ENCODE measurements around the gene PRKAR1A.
"Not testable (repeated sequence)": the region's sequence is repeated elsewhere in the genome, so short reads cannot be mapped to it uniquely, and the experiment has no call there.

PRKAR1A gene

DNA sequence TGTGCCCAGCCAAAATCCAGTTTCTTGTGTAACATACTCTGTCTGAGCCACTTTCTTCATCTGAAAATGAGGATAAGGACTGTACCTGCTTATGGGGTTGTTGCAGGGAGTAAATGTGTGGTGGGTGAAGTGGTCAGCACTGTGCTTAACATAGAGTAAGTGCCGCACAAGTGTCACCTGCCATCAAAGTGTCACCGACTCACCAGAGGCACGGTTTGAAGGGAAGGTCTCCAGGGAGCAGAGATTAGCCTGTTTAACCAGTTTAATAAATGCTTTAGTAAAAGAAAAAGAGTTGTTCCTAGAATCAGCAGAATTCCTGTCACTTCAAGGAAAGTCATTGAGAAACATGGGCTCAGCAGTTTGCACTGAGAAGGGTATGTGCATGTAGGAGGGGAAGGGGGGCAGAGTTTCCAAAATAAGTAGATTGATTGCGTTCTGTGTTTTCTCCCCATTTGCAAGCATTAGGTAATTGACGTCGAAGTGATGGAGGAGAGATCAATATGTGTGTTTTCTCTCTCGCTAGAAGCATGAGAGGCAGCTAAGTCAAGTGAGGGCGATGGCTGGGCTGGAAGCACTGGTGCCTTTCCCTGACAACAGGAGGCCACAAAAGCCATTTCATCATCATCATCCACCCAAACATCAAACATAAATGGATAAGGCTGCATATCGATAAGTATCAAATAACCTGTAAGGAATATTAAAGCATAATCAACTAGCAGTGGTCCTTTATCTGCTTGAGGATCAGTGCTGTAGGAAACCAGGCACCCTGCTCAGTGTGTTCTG, 69.8 kb downstream of the PRKAR1A start:
- FAIRE-seq: no peak

GRCh38 chr17:68582867-68583266, 70.6 kb downstream of the PRKAR1A start:
- not testable (repeated sequence) for FAIRE-seq

- no peak for FAIRE-seq
These were observed 72.5 kb downstream of the PRKAR1A start for GRCh38 chr17:68584581-68585303.

- FAIRE-seq: no peak
These were observed 73.4 kb downstream of the PRKAR1A start for GRCh38 chr17:68585643-68586042.

GRCh38 chr17:68587026-68587425, 74.8 kb downstream of the PRKAR1A start:
- no peak for FAIRE-seq

DNA sequence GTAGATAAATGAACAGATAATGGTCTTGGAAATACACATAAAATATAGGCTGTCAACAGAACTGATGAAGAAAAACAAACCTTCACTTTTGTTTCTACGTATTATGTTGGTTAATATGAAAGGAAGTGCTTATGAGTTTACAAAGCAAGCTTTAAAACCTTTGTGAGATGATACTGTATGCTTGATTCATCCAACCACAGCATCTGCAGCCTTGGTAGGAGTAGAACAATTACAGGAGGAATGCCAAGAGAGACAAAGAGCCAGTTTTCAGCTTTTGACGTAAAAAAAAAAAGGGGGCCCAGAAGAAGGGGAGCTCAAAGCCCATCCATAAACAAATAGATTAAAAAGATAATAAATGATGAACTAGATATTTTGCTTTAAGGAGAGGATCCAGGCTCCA, 75.6 kb downstream of the PRKAR1A start:
- FAIRE-seq: no peak

DNA sequence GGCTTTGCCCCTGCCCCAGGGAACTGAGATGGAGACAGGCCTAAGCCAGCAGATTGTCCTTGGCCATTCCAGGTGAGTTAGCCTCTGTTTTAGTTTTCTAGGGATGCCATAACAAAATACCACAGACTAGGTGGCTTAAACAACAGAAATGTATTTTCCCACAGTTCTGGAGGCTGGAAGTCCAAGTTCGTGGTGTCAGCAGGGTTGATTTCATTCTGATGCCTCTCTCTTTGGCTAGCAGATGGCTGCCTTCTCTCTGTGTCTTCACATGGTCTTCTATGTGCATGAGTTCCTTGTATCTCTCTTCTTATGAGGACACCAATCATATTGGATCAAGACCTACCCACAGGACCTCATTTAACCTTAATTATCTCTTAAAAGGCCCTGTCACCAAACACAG, 76.1 kb downstream of the PRKAR1A start:
- FAIRE-seq: no peak

DNA sequence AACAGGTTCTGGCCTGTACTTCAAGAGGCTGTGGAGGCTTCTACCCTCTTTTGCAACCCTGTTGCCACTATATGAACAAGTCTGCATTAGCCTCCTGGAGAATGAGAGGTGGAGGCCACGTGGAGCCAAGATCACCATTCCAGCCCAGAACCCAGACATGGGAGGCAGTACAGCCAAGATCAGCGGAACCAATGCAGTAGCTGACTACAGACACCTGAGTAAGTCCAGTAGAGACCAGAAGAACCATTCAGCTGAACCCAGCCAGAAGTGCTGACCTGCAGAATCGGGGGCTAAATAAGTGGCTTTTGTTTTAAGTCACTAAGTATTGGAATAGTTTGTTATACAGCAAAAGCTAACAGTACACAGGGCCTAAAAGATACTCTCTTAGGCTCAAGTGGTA, 76.9 kb downstream of the PRKAR1A start:
- no peak for FAIRE-seq

DNA sequence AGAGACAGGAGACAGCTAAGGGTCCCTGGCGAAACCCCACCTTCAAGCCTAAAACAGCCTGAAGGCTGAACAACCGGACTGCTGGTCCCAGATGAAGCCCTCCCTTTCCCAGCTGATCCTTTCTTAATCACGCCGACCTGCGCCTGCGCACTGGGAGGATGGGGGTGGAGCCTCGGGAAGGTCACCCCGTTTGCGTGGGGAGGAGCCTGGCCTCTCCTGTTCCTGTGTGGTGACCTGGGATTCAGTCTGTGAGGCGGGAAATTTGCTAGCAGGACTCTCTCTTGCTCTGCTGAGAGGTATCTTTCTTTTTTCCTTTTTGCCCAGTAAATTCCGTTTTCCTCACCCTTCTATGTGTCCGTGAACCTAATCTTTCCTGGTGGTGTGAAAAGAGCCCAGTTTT, 79.4 kb downstream of the PRKAR1A start:
- FAIRE-seq: no peak

GRCh38 chr17:68592009-68592408, 79.8 kb downstream of the PRKAR1A start:
- no peak for FAIRE-seq

DNA sequence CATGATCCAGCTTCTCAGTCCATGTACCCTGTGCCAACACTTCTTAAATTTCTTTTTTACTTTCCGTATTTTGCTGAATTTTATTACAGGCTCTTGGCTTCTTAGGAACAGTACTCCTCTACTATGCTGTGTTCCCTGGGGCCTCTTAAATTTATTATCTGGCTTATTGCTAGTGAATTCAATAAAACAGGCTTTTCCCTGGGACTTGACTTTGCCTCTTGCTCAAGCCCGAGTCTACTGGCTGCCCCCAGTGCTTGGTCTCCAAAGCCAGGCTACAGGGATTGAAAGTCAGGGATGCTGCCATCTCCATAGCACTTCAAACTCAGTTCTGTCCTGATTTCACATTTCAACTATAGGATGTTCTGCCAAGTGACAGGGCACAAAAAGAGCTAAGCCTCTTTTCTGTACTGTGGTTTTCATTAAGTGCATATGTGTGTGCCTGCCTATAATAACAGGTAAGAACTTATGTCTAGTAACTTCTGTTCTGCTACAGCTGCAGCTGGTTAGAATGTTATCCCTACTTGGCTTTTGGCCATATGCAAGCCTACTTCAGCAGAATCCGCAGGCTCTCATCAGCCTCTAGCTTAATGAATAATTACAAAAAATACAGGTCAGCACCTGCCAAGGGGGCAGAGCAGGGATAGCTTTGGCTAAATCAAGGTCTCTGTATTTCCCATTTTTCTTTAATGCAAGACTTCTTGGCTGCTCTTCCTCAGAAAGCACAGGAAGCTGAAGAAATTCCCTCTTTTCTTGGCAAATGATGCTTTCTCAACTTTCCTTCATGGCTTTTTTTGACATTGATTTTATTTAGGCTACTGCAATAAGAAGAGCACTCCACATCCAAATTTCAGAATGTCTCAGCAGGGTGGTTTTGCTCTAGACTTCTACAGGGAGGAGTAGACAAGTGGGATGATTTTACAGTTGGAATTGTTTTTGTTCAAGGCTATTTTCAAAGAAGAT, 80.7 kb downstream of the PRKAR1A start:
- no peak for FAIRE-seq

GRCh38 chr17:68594552-68594951, 82.3 kb downstream of the PRKAR1A start:
- no peak for FAIRE-seq

DNA sequence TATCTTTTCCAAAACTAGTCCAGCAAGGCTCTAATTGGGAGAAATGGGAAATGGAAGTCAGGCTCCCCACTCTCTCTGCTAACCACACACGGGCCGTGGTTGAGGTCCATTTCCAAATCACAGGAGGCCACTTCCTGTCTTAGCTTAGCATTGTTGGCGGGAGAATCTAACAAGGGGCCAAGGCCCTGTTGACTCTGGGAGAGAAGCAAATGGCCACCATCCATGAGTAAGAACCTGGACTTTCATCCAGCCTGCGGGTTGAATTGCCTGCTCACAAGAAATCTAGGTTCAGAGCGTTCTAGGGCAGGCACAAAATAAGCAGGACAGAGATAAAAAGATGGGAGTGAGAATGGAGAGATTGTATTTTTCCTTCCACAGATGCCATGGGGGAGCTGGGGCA, 83.3 kb downstream of the PRKAR1A start:
- no peak for FAIRE-seq

DNA sequence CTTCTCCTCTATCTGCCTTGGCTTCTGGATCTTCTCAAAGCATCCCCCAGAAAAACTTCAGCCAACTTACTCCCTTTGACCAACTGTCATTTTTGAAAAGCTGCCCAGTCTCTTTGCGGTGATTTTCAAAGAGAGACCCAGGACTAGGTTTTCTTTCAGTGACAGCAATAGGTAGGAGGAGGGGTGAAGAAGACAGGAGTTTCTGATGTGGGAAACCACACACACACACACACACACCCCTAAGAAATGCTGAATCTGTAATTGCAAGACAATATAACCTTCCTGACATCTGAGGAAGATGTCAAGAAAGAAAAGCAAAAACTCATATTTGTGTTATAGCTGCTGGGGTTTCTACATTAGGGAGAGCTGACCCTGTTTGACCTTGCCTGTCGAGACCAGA, 83.8 kb downstream of the PRKAR1A start:
- FAIRE-seq: no peak

DNA sequence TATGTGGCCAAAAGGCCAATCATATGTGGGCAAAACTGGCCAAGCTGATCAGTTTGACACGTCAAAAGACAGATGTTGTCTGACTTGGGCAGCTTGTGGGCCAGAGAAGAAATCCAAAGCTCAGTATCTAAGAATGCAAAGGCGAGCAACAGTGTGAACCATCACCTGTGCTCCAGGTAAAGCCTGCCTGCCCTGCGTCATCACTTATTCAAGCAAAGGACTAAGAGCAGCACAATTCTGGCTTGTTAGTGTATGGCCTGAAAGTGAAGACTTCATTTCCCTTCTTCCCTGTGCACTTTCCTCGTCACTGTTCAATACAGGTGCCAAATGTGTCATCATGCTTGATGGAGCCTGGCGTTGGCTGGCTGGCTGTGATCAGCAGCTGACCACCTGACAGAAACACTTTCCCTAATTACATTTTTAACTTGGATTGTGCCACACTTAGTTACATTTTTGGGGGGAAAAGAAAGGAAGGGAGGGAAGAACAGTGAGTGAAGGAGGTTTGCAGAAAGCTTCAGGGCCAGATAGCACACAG, 84.2 kb downstream of the PRKAR1A start:
- FAIRE-seq: no peak

DNA sequence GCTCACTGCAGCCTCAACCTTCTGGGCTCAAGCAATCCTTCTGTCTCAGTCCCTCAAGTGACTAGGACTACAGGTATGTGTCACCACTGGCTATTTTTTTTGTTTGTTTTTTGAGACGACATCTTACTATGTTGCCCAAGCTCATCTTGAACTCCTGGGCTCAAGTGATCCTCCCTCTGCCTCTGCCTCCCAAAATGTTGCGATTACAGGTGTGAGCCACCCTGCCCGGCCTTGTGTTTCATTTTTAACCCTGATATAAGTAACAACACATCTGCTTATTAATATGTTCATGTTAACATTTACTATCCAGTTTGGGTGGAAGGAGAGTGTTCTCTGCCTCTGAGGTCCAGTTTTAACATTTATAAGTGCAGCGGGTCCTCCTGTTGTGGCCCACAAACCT, 85.8 kb downstream of the PRKAR1A start:
- no peak for FAIRE-seq

DNA sequence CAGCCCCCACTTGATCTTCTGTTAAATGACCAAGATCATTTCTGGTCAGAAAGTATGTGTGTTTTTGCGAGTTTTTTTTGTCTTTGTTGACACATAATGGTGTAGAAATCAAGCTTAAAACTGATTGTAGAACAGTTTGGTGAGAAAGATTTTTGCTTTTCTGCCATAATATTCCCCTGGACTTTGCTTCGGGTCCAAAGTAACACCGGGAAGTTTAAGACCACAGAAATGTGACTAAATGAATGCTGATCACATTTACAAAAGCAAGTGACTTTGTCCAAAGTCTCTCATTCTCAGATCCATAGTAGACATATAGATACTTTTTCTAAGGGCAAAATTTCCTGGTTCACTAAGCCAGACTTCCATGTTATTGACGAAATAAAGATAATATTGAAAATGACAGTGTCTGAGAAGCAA, 86.3 kb downstream of the PRKAR1A start:
- FAIRE-seq: no peak

- no peak for FAIRE-seq
These were observed 86.9 kb downstream of the PRKAR1A start for GRCh38 chr17:68599091-68599490.

GRCh38 chr17:68599552-68600066, 87.4 kb downstream of the PRKAR1A start:
- no peak for FAIRE-seq

GRCh38 chr17:68600067-68600930, 88.1 kb downstream of the PRKAR1A start:
- FAIRE-seq: no peak
